Left lung (tissue), 10 donors: Measurements from ENCODE around the gene INPP4B. TPM values are rescaled to one million over a fixed set of nuclear protein-coding genes. Genes with fewer than 3 reads are reported as not detected.

ENCODE experiments used
- ATAC-seq: fragments of 200-7000 bp; cut with Tn5 transposase; one replicate; pipeline ENCODE4 v1.9.1; 2020; ENCODE audit warnings: moderate library complexity
- DNase-seq, 4 donors: peaks; one replicate each; pipeline ENCODE4 v3.0.0-alpha.2; 2013 to 2020
- H3K27ac ChIP-seq, 2 donors: fragments of 200-600 bp; sonication (generic) in 1 of 2; one replicate each; pipeline versions ENCODE4 v1.5.0 to v1.8.0; 2020 to 2021
- H3K27me3 ChIP-seq, 2 donors: fragments of 200-600 bp; sonication (generic) in 1 of 2; one replicate each; pipeline versions ENCODE4 v1.5.0 to v1.8.0; 2020 to 2021
- H3K36me3 ChIP-seq, 2 donors: fragments of 200-600 bp; sonication (generic) in 1 of 2; one replicate each; pipeline versions ENCODE4 v1.5.0 to v1.8.0; 2020 to 2021
- H3K4me1 ChIP-seq, 2 donors: fragments of 200-600 bp; one replicate each; pipeline ENCODE4 v1.8.0; 2021
- H3K4me3 ChIP-seq, 2 donors: fragments of 200-600 bp; sonication (generic) in 1 of 2; one replicate each; pipeline versions ENCODE4 v1.5.0 to v1.8.0; 2020 to 2021; ENCODE audit warnings: mild to moderate bottlenecking in 1 of 2
- H3K9me3 ChIP-seq, 2 donors: fragments of 200-600 bp; sonication (generic) in 1 of 2; one replicate each; pipeline versions ENCODE4 v1.5.0 to v1.8.0; 2020 to 2021
- CTCF ChIP-seq, 2 donors: fragments of 200-600 bp; sonication (generic) in 1 of 2; IDR thresholded peaks; one replicate each; pipeline versions ENCODE4 v1.5.0 to v1.8.0; 2021; ENCODE audit warnings: antibody characterized with exemption in 2 of 2
- intact Hi-C, 2 donors: fragments of 100-400 bp; cut with DNase I; formaldehyde crosslinking; loops; one replicate each; pipeline versions ENCODE4 v1.11.2 to v1.14.2; 2022
- polyA plus RNA-seq, 6 donors: library from polyadenylated mRNA; unstranded; fragments of 120-200 nt; gene quantifications; one replicate each; pipeline ENCODE4 v1.2.1, GENCODE V29; 2013; ENCODE audit not compliant: insufficient read length in 6 of 6
- total RNA-seq, 2 donors: library from RNA; stranded (reverse); fragmentation: NEBNext Ultra II Directional; extraction: Animal tissue kit (Norgen Biotek cat#: 25700); gene quantifications; one replicate each; pipeline ENCODE4 v1.2.1, GENCODE V29; 2021
- donor health status: DM: no; HTN: yes; CAD: no.
- donor health status: DM: no; HTN: no; CAD: no.

The INPP4B gene
- total and polyA plus RNA-seq, 8 donors, result 7.3 to 15.1 (median 11.6) TPM

GRCh38 chr4:142818476-142818875 lies 27.6 kb downstream of the INPP4B start:
- no peak for ATAC-seq
- Histone ChIP-seq H3K4me3 (no peak overlapping the region), H3K27me3 (no peaks in the 10 kb centered on the region), H3K9me3 (no peaks in the 10 kb centered on the region), H3K36me3 (no peaks in the 10 kb centered on the region), H3K4me1 (peaks cover 0 to 4% of the 10 kb centered on the region in 2 donors), H3K27ac (no peak overlapping the region)
- TF ChIP-seq CTCF (IDR thresholded peaks at IDR 0.05), result no peak
- no peak for DNase-seq
- intact Hi-C loops, result no loop called here

GRCh38 chr4:142818031-142818430 lies 28.1 kb downstream of the INPP4B start:
- no peak for TF ChIP-seq CTCF (IDR thresholded peaks at IDR 0.05)
- no peaks in the 10 kb centered on the region for H3K36me3 ChIP-seq
- no peak overlapping the region for H3K4me3 ChIP-seq
- no peaks in the 10 kb centered on the region for H3K9me3 ChIP-seq
- H3K27ac ChIP-seq, result peak overlapping the region in 1 of 2 donors; percentile 45
- no peak for ATAC-seq
- peaks cover 0 to 4% of the 10 kb centered on the region in 2 donors for H3K4me1 ChIP-seq
- intact Hi-C loops, result no loop called here
- no peaks in the 10 kb centered on the region for H3K27me3 ChIP-seq
- DNase-seq, result peak in 2 of 4 donors; percentile 14 to 26

- intact Hi-C loops, result no loop called here
- no peak for ATAC-seq
- no peak for TF ChIP-seq CTCF (IDR thresholded peaks at IDR 0.05)
- H3K27ac ChIP-seq, result peak overlapping the region in 1 of 2 donors; percentile 45
- H3K4me1 ChIP-seq, result peaks cover 0 to 4% of the 10 kb centered on the region in 2 donors
- no peaks in the 10 kb centered on the region for H3K36me3 ChIP-seq
- H3K9me3 ChIP-seq, result no peaks in the 10 kb centered on the region
- DNase-seq, result peak in 2 of 4 donors; percentile 33 to 49
- no peaks in the 10 kb centered on the region for H3K27me3 ChIP-seq
- no peak overlapping the region for H3K4me3 ChIP-seq
Observed at GRCh38 chr4:142817442-142817841, 28.7 kb downstream of the INPP4B start.

DNA sequence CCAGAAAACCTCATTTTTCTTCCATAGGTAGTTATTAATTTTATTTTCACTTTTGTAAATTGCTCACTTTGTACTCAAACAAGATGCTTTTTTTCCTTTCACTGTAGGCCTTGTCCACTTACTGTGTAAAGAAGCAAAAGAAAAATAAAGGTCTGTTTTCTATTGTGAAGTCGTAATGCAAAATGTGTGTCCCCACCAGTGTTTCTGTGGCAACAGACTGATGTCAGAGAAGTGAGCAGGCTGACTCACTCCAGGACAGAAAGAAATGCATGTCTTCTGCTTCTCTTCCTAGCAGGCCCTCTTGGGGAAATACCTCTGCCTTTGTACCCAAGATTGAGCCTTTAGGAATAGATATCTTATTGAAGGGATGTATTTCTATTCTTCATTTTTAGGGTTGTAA lies 30.3 kb downstream of the INPP4B start:
- Histone ChIP-seq H3K27ac (no peak overlapping the region), H3K36me3 (no peaks in the 10 kb centered on the region), H3K27me3 (no peaks in the 10 kb centered on the region), H3K4me3 (no peak overlapping the region), H3K4me1 (peaks cover 0 to 4% of the 10 kb centered on the region in 2 donors), H3K9me3 (no peaks in the 10 kb centered on the region)
- TF ChIP-seq CTCF (IDR thresholded peaks at IDR 0.05), result no peak
- DNase-seq, result peak in 1 of 4 donors; percentile 7
- intact Hi-C loops, result no loop called here
- no peak for ATAC-seq

- no peak overlapping the region for H3K27ac ChIP-seq
- H3K36me3 ChIP-seq, result no peaks in the 10 kb centered on the region
- DNase-seq (no peak), ATAC-seq (no peak)
- H3K4me3 ChIP-seq, result no peak overlapping the region
- TF ChIP-seq CTCF (IDR thresholded peaks at IDR 0.05), result no peak
- intact Hi-C loops, result no loop called here
- H3K4me1 ChIP-seq, result peaks cover 0 to 2% of the 10 kb centered on the region in 2 donors
- H3K9me3 ChIP-seq, result no peaks in the 10 kb centered on the region
- no peaks in the 10 kb centered on the region for H3K27me3 ChIP-seq
Observed at GRCh38 chr4:142813388-142813787, 32.7 kb downstream of the INPP4B start.
